ENCODE data around the gene PIAS2. TPM values are rescaled to one million over a fixed set of nuclear protein-coding genes. Genes with fewer than 3 reads are reported as not detected.

The PIAS2 gene
- total RNA-seq, 1 experiment from 2014 or later, result 72.8 TPM

GRCh38 chr18:46830633-46831032 is 86.7 kb downstream of the PIAS2 start:
- no TSS peak for BruUV-seq (replicated peaks)
- no peak for DNase-seq (ENCODE audit: low spot score)
- ChIA-PET POLR2A (ENCODE audit: low non-redundant PET) (no interaction called here), CTCF (no interaction called here)
- H3K4me1 ChIP-seq (ENCODE audit: insufficient read depth, low read length, poor library complexity, severe bottlenecking), result no peaks in the 10 kb centered on the region
- H3K27me3 ChIP-seq (replicated peaks; ENCODE audit: insufficient read depth, low read depth, low read length, poor library complexity), result no peaks in the 10 kb centered on the region
- no peak overlapping the region for H3K27ac ChIP-seq (ENCODE audit: low read depth, low read length, poor library complexity, severe bottlenecking)
- no peak for TF ChIP-seq EZH2 (IDR thresholded peaks at IDR 0.05; ENCODE audit: borderline replicate concordance, low read depth, low read length, poor library complexity, severe bottlenecking)
- no peak for TF ChIP-seq CTCF (conservative IDR thresholded peaks at IDR 0.05; ENCODE audit: low read depth, low read length)
- intact Hi-C loops (cut with micrococcal nuclease; ENCODE audit: unreplicated experiment), result no loop called here
- peaks cover 9% of the 10 kb centered on the region for H3K36me3 ChIP-seq (ENCODE audit: insufficient read depth, low read length, poor library complexity, severe bottlenecking)
- H3K9me3 ChIP-seq (ENCODE audit: low read depth, low read length, poor library complexity, severe bottlenecking), result no peaks in the 10 kb centered on the region
- no peak overlapping the region for H3K4me3 ChIP-seq (ENCODE audit: low read depth, low read length, poor library complexity, severe bottlenecking)

GRCh38 chr18:46829947-46830346 is 87.4 kb downstream of the PIAS2 start:
- no peaks in the 10 kb centered on the region for H3K9me3 ChIP-seq (ENCODE audit: low read depth, low read length, poor library complexity, severe bottlenecking)
- H3K36me3 ChIP-seq (ENCODE audit: insufficient read depth, low read length, poor library complexity, severe bottlenecking), result peaks cover 9% of the 10 kb centered on the region
- no peak for TF ChIP-seq CTCF (conservative IDR thresholded peaks at IDR 0.05; ENCODE audit: low read depth, low read length)
- no peak for TF ChIP-seq EZH2 (IDR thresholded peaks at IDR 0.05; ENCODE audit: borderline replicate concordance, low read depth, low read length, poor library complexity, severe bottlenecking)
- intact Hi-C loops (cut with micrococcal nuclease; ENCODE audit: unreplicated experiment), result no loop called here
- no peaks in the 10 kb centered on the region for H3K4me1 ChIP-seq (ENCODE audit: insufficient read depth, low read length, poor library complexity, severe bottlenecking)
- no peak for DNase-seq (ENCODE audit: low spot score)
- BruUV-seq (replicated peaks), result no TSS peak
- no peaks in the 10 kb centered on the region for H3K27me3 ChIP-seq (replicated peaks; ENCODE audit: insufficient read depth, low read depth, low read length, poor library complexity)
- no peak overlapping the region for H3K27ac ChIP-seq (ENCODE audit: low read depth, low read length, poor library complexity, severe bottlenecking)
- H3K4me3 ChIP-seq (ENCODE audit: low read depth, low read length, poor library complexity, severe bottlenecking), result no peak overlapping the region
- ChIA-PET POLR2A (ENCODE audit: low non-redundant PET) (no interaction called here), CTCF (no interaction called here)

GRCh38 chr18:46829531-46829930 is 87.8 kb downstream of the PIAS2 start:
- Histone ChIP-seq H3K9me3 (ENCODE audit: low read depth, low read length, poor library complexity, severe bottlenecking) (no peaks in the 10 kb centered on the region), H3K27me3 (replicated peaks; ENCODE audit: insufficient read depth, low read depth, low read length, poor library complexity) (no peaks in the 10 kb centered on the region), H3K4me1 (ENCODE audit: insufficient read depth, low read length, poor library complexity, severe bottlenecking) (no peaks in the 10 kb centered on the region), H3K4me3 (ENCODE audit: low read depth, low read length, poor library complexity, severe bottlenecking) (no peak overlapping the region), H3K36me3 (ENCODE audit: insufficient read depth, low read length, poor library complexity, severe bottlenecking) (peaks cover 9% of the 10 kb centered on the region), H3K27ac (ENCODE audit: low read depth, low read length, poor library complexity, severe bottlenecking) (no peak overlapping the region)
- ChIA-PET CTCF (no interaction called here), POLR2A (ENCODE audit: low non-redundant PET) (no interaction called here)
- DNase-seq (ENCODE audit: low spot score), result no peak
- intact Hi-C loops (cut with micrococcal nuclease; ENCODE audit: unreplicated experiment), result no loop called here
- no peak for TF ChIP-seq EZH2 (IDR thresholded peaks at IDR 0.05; ENCODE audit: borderline replicate concordance, low read depth, low read length, poor library complexity, severe bottlenecking)
- TF ChIP-seq CTCF (conservative IDR thresholded peaks at IDR 0.05; ENCODE audit: low read depth, low read length), result no peak
- no TSS peak for BruUV-seq (replicated peaks)
